Upper lobe of left lung (tissue), 6 donors: ENCODE measurements around the gene DISP1. TPM values are rescaled to one million over a fixed set of nuclear protein-coding genes. Genes with fewer than 3 reads are reported as not detected.
A peak's percentile ranks its signal among the peaks of the same experiment; 100 is the strongest.

Experiments
- ATAC-seq, 2 donors: fragments of 200-7000 bp; cut with Tn5 transposase; one replicate each; pipeline ENCODE4 v1.9.1; 2022; ENCODE audit warnings: mild to moderate bottlenecking in 2 of 2, moderate library complexity in 2 of 2; ENCODE audit not compliant: low FRiP score in 2 of 2
- DNase-seq, 2 donors: peaks; one replicate each; pipeline ENCODE4 v3.0.0-alpha.2; 2019 to 2020
- H3K27ac ChIP-seq, 4 donors: fragments of 200-600 bp; sonication (generic); one replicate each; pipeline ENCODE4 v1.5.1; 2016 to 2019
- H3K27me3 ChIP-seq, 4 donors: fragments of 200-600 bp; sonication (generic); one replicate each; pipeline ENCODE4 v1.5.1; 2017 to 2019
- H3K36me3 ChIP-seq, 4 donors: fragments of 200-600 bp; sonication (generic); one replicate each; pipeline ENCODE4 v1.5.1; 2016 to 2019
- H3K4me1 ChIP-seq, 4 donors: fragments of 200-600 bp; sonication (generic); one replicate each; pipeline ENCODE4 v1.5.1; 2018 to 2019
- H3K4me3 ChIP-seq, 4 donors: fragments of 200-600 bp; sonication (generic); one replicate each; pipeline ENCODE4 v1.5.1; 2017 to 2019; ENCODE audit warnings: mild to moderate bottlenecking in 2 of 4, moderate library complexity in 1 of 4
- H3K9me3 ChIP-seq, 4 donors: fragments of 200-600 bp; sonication (generic); one replicate each; pipeline ENCODE4 v1.5.1; 2018 to 2019
- CTCF ChIP-seq, 6 experiments: fragments of 450-650 bp in 4 of 6; fragments of 200-600 bp in 2 of 6; sonication (generic) in 2 of 6; IDR thresholded peaks; one replicate each; pipeline ENCODE4 v1.5.1; 2016 to 2019; ENCODE audit warnings: antibody characterized with exemption in 6 of 6
- EP300 ChIP-seq, 4 donors: sonication (generic); formaldehyde crosslinking; IDR thresholded peaks; one replicate each; pipeline ENCODE4 v1.5.1; 2017; ENCODE audit warnings: antibody characterized with exemption in 4 of 4, control low read depth in 2 of 4
- POLR2A ChIP-seq, 4 donors: fragments of 450-650 bp; IDR thresholded peaks; one replicate each; pipeline ENCODE4 v1.5.1; 2016 to 2017; ENCODE audit warnings: antibody characterized with exemption in 4 of 4, mild to moderate bottlenecking in 2 of 4
- POLR2AphosphoS5 ChIP-seq, 2 donors: sonication (generic); formaldehyde crosslinking; IDR thresholded peaks; one replicate each; pipeline ENCODE4 v1.5.1; 2017; ENCODE audit warnings: antibody characterized with exemption in 2 of 2
- WGBS, 2 donors: methylation state at CpG; one replicate each; pipeline ENCODE4 v1.1.5; 2017 to 2018; 5-methylcytosine and 5-hydroxymethylcytosine counted together
- total RNA-seq, 6 donors: library from RNA; depleted of rRNA in 4 of 6; stranded (reverse); fragments of >200 nt in 4 of 6; gene quantifications; one replicate each; pipeline versions ENCODE4 v1.1.0 to v1.2.1, GENCODE V29; 2016 to 2021
- donor health status: DM: no; HTN: no; CAD: no; lungs with moderate emphysema.
- donor health status: DM: no; HTN: yes; CAD: no; lungs with severe emphysema.

The DISP1 gene
- total RNA-seq, 6 donors from 2014 or later = 10.5 to 20.1 (median 15.6) TPM

GRCh38 chr1:222792744-222793143 is 22.1 kb upstream of the DISP1 start:
- WGBS, 2 donors = 13 to 24% methylated on average over 2 of the region's 2 CpGs
- no peak for DNase-seq
- H3K4me3 ChIP-seq = no peak overlapping the region
- H3K4me1 ChIP-seq = peaks cover 0 to 2% (median under 1%) of the 10 kb centered on the region in 4 donors
- no peaks in the 10 kb centered on the region for H3K36me3 ChIP-seq
- no peaks in the 10 kb centered on the region for H3K9me3 ChIP-seq
- H3K27me3 ChIP-seq = no peaks in the 10 kb centered on the region
- no peak overlapping the region for H3K27ac ChIP-seq
- ATAC-seq = no peak
- TF ChIP-seq POLR2A (IDR thresholded peaks at IDR 0.05) (no peak), CTCF (IDR thresholded peaks at IDR 0.05) (peak; percentile 20 to 63 (median 46)), EP300 (IDR thresholded peaks at IDR 0.05) (no peak), POLR2AphosphoS5 (IDR thresholded peaks at IDR 0.05) (no peak)

DNA sequence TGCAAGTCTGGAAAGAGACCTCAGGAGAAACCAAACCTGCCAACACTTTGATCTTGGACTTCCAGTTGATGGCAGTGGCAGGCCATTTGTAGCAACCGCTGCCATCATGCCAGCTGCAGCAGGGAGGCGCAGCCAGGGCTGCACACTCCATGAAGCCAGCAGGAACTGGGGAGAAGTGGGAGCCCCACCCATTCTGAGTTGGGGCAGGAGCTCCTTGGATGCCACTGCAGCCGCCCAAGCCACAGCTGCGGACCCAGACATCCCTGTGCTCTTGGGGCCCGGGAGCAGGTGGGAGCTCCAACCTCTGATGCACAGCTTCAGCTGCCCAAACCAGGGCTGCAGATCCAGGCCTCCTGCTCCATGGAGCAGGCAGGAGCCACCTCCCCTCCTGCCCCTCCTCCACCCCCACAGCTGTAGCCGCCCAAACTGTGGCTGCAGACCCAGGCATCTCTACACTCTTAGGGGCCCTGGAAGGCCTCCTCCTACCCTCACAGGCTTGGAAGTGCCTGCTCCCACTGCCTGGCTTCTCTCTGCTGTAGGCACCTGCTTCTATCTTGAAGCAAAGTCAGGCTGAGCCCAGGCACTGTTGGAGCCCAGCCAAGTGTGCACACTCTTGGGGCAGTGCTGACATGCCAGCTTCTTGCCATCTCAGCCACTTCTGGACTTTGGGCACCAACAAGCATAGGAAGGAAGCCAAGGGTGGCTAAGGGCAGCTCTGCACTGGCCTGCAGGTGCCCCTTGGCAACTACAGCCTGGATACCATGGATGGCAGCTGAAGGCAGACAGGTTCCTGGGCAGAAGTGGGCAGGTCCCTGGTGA is 20.0 kb upstream of the DISP1 start:
- Histone ChIP-seq H3K36me3 (no peaks in the 10 kb centered on the region), H3K9me3 (no peaks in the 10 kb centered on the region), H3K27ac (no peak overlapping the region), H3K27me3 (no peaks in the 10 kb centered on the region), H3K4me1 (peaks cover 0 to 9% (median 4%) of the 10 kb centered on the region in 4 donors), H3K4me3 (no peak overlapping the region)
- DNase-seq (peak in 1 of 2 donors; percentile 70), ATAC-seq (peak in 1 of 2 donors; percentile 22)
- TF ChIP-seq POLR2A (IDR thresholded peaks at IDR 0.05) (no peak), POLR2AphosphoS5 (IDR thresholded peaks at IDR 0.05) (no peak), EP300 (IDR thresholded peaks at IDR 0.05) (no peak)
- 93 to 100% methylated on average over 3 to 6 of the region's 6 CpGs for WGBS, 2 donors

DNA sequence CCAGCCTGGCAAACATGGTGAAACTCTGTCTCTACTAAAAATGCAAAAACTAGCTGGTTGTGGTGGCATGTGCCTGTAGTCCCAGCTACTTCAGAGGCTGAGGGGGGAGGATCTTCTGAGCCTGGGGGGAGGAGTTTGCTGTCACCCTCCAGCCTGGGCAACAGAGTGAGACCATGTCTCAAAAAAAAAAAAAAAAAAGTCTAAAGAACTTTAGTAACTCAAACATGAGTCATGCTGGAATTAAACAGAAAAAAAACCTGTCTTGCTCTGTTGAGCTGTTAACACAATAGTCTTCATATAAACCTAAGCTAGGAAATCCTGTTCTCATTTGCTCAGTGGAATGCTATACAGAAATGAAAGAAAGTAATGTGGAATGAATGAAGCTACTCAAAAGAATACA is 16.7 kb upstream of the DISP1 start:
- no peak overlapping the region for H3K4me3 ChIP-seq
- no peaks in the 10 kb centered on the region for H3K9me3 ChIP-seq
- TF ChIP-seq CTCF (IDR thresholded peaks at IDR 0.05) (no peak), POLR2A (IDR thresholded peaks at IDR 0.05) (no peak), EP300 (IDR thresholded peaks at IDR 0.05) (no peak), POLR2AphosphoS5 (IDR thresholded peaks at IDR 0.05) (no peak)
- H3K36me3 ChIP-seq = no peaks in the 10 kb centered on the region
- no peak overlapping the region for H3K27ac ChIP-seq
- H3K4me1 ChIP-seq = peaks cover 0 to 9% (median 4%) of the 10 kb centered on the region in 4 donors
- no peak for DNase-seq
- ATAC-seq = peak in 1 of 2 donors; percentile 10
- no peaks in the 10 kb centered on the region for H3K27me3 ChIP-seq

DNA sequence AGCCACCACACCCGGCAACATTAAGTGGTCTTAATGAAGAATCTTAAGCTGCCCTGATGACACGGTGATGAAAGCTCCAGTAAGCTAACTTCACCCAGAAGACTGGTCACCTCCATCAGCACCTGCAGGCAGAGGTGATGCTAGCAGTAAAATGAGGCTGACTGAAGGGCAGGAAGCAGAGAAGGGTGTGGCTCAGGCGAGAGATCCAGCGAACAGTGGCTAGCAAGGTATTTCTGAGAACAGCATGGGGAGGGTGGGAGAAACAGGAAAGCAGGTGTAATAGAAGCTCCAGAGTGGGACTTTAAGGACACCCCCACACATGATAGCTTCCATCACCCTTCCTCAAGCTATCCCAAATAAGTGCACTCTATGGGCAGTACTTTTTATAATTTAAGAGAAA is 15.9 kb upstream of the DISP1 start:
- Histone ChIP-seq H3K9me3 (no peaks in the 10 kb centered on the region), H3K27me3 (no peaks in the 10 kb centered on the region), H3K27ac (no peak overlapping the region), H3K4me1 (peaks cover 0 to 9% (median 4%) of the 10 kb centered on the region in 4 donors), H3K36me3 (no peaks in the 10 kb centered on the region), H3K4me3 (no peak overlapping the region)
- no peak for DNase-seq
- no peak for ATAC-seq
- TF ChIP-seq EP300 (IDR thresholded peaks at IDR 0.05) = no peak
- 82 to 92% methylated on average over 4 of the region's 4 CpGs for whole genome bisulfite sequencing, 2 donors

DNA sequence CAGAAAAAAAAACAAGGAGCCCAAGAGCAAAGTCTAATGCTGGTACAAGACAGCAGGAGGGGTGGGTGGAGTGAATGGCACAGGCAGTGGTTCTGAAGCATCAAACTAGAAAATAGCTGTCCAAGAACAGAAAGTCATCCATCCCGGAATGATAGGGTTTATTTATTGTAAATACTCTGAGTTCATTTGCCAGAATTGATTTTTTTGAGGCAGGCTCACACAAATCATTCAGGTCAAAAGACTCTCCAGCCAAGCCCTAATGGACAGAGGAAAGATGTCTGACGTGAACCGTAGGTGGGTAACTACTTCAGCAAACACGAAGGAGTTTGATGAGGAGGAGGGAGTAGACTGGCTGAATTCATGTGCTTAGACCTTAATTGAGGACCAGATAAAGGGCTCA is 13.8 kb upstream of the DISP1 start:
- WGBS, 2 donors = 89 to 90% methylated on average over 4 of the region's 4 CpGs

More for the DNA sequence above, 13.8 kb upstream of the DISP1 start:
- no peaks in the 10 kb centered on the region for H3K36me3 ChIP-seq
- peaks cover 0 to 9% (median 4%) of the 10 kb centered on the region in 4 donors for H3K4me1 ChIP-seq
- H3K9me3 ChIP-seq = no peaks in the 10 kb centered on the region
- ATAC-seq (no peak), DNase-seq (no peak)
- no peak overlapping the region for H3K27ac ChIP-seq
- H3K4me3 ChIP-seq = no peak overlapping the region
- H3K27me3 ChIP-seq = no peaks in the 10 kb centered on the region
- TF ChIP-seq POLR2A (IDR thresholded peaks at IDR 0.05) (no peak), CTCF (IDR thresholded peaks at IDR 0.05) (no peak), POLR2AphosphoS5 (IDR thresholded peaks at IDR 0.05) (no peak), EP300 (IDR thresholded peaks at IDR 0.05) (no peak)
